Psoas muscle (tissue), 8 donors: ENCODE data around the gene CCDC3. TPM values are rescaled to one million over a fixed set of nuclear protein-coding genes. Genes with fewer than 3 reads are reported as not detected.

Experiments
- ATAC-seq, 4 donors: fragments of 200-7000 bp; cut with Tn5 transposase; one replicate each; pipeline ENCODE4 v1.9.1; 2020; ENCODE audit warnings: moderate library complexity in 3 of 4, mild to moderate bottlenecking in 2 of 4
- DNase-seq, 2 donors: peaks; one replicate each; pipeline ENCODE4 v3.0.0-alpha.2; 2020
- H3K27ac ChIP-seq: fragments of 200-600 bp; one replicate; pipeline ENCODE4 v1.8.0; 2022
- H3K27me3 ChIP-seq, 3 donors: fragments of 200-600 bp in 1 of 3; one replicate each; pipeline versions ENCODE4 v1.6.1 to v1.8.0; 2013 to 2022; ENCODE audit warnings: low read length in 2 of 3, mild to moderate bottlenecking in 2 of 3, moderate library complexity in 1 of 3; ENCODE audit not compliant: insufficient read depth in 3 of 3
- H3K36me3 ChIP-seq, 2 donors: fragments of 200-600 bp in 1 of 2; one replicate each; pipeline versions ENCODE4 v1.6.1 to v1.8.0; 2013 to 2022; ENCODE audit warnings: low read depth in 1 of 2, mild to moderate bottlenecking in 1 of 2, moderate library complexity in 1 of 2; ENCODE audit not compliant: insufficient read depth in 1 of 2
- H3K4me1 ChIP-seq: fragments of 200-600 bp; one replicate; pipeline ENCODE4 v1.8.0; 2022
- H3K4me3 ChIP-seq: fragments of 200-600 bp; one replicate; pipeline ENCODE4 v1.8.0; 2022; ENCODE audit warnings: mild to moderate bottlenecking
- H3K9me3 ChIP-seq: fragments of 200-600 bp; one replicate; pipeline ENCODE4 v1.8.0; 2022
- WGBS, 3 donors: extraction: QIAGEN DNeasy Blood & Tissue Kit; methylation state at CpG; one replicate each; pipeline versions ENCODE4 v1.1.6 to v1.1.7; 2013; 5-methylcytosine and 5-hydroxymethylcytosine counted together
- intact Hi-C, 2 donors: fragments of 100-400 bp; cut with DNase I; formaldehyde crosslinking; loops; one replicate each; pipeline versions ENCODE4 v1.11.0 to v1.14.2; 2022
- polyA plus RNA-seq, 3 donors: library from polyadenylated mRNA; stranded (reverse); fragments of 200-250 nt; gene quantifications; one replicate each; pipeline ENCODE4 v1.2.3, GENCODE V29; 2013
- total RNA-seq, 4 donors: library from RNA; stranded (reverse); fragmentation: NEBNext Ultra II Directional in 2 of 4; extraction: Animal tissue kit (Norgen Biotek cat#: 25700) in 2 of 4; gene quantifications; one replicate each; pipeline versions ENCODE4 v1.2.1 to v1.2.4, GENCODE V29; 2021 to 2023
- TF ChIP-seq, protein P1 (sequence below): fragments of 200-600 bp; IDR thresholded peaks from one replicate; pipeline ENCODE4 v1.8.0; 2022; ENCODE audit warnings: antibody characterized with exemption
- donor health status: healthy with polysubstance abuse.
- donor health status: DM: no; HTN: no; CAD: no; lungs with moderate emphysema.
- donor health status: Bipolar disorder and iron deficiency.
- donor health status: healthy.
- donor health status: DM: yes; HTN: yes; CAD: no.
- donor health status: DM: no; HTN: no; CAD: no.
- donor health status: DM: no; HTN: no; CAD: no.
- donor health status: DM: yes; HTN: yes; CAD: no.

Gene CCDC3
- total and polyA plus RNA-seq, 7 donors = 1.7 to 54.2 (median 6.2) TPM

DNA sequence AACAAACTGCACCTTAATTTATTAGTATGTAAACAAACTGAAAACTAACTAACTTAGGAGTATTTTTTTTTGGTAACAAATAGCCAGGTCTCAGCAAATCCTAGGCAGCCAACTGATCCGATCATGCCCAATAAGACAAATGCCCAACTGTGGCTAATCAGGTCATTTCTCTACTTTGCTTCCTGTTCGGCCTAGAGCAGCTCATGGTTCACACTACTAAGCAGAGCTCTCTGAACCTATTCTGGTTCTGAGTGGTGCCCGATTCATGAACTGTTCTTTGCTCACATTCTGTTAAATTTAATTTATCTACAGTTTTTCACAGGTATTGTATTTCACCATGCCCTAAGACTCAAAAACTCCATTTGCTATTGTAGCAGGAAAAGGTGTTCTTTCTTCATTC is 55.1 kb downstream of the CCDC3 start:
- TF ChIP-seq, protein P1, sequence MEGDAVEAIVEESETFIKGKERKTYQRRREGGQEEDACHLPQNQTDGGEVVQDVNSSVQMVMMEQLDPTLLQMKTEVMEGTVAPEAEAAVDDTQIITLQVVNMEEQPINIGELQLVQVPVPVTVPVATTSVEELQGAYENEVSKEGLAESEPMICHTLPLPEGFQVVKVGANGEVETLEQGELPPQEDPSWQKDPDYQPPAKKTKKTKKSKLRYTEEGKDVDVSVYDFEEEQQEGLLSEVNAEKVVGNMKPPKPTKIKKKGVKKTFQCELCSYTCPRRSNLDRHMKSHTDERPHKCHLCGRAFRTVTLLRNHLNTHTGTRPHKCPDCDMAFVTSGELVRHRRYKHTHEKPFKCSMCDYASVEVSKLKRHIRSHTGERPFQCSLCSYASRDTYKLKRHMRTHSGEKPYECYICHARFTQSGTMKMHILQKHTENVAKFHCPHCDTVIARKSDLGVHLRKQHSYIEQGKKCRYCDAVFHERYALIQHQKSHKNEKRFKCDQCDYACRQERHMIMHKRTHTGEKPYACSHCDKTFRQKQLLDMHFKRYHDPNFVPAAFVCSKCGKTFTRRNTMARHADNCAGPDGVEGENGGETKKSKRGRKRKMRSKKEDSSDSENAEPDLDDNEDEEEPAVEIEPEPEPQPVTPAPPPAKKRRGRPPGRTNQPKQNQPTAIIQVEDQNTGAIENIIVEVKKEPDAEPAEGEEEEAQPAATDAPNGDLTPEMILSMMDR = no peak
- intact Hi-C loops = no loop called here
- Histone ChIP-seq H3K27me3 (no peaks in the 10 kb centered on the region), H3K4me3 (no peak overlapping the region), H3K4me1 (no peaks in the 10 kb centered on the region), H3K27ac (no peak overlapping the region), H3K9me3 (no peaks in the 10 kb centered on the region), H3K36me3 (no peaks in the 10 kb centered on the region)
- DNase-seq = no peak
- 54 to 68% (median 63%) methylated on average over 3 of the region's 3 CpGs for WGBS, 3 donors
- no peak for ATAC-seq

DNA sequence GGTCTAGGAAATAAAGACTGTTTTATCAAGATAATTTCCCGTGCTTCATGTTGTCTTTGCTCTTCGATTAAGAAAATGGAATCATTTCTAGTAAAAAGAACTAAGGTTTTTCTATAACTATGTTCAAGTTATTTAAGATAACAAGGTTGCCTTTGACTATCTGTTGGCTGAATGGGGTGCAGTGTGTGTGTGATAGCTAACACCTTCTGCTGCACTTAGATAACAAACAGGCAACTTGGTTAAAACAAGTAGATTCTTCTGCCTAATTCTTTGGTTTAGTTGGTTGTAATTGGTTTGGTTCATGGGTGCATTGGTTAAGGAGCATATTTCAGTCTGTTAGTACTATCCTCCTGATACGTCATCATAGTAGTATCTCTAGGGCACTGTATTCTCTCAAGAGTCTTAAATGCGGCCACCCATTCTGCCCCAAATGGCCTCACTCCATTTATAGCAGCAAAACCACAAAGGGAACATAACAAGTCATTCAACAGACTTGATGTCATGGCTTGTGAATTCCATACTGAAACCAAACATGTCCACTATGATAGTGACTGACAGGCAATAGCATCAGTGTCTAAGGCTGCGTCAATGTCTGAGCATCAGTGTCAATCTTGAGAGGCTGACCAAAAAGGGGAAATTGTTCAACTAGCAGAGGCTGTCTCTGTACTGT is 55.7 kb downstream of the CCDC3 start:
- 79 to 87% (median 81%) methylated on average over 5 of the region's 5 CpGs for WGBS, 3 donors
- DNase-seq = no peak
- Histone ChIP-seq H3K4me3 (no peak overlapping the region), H3K4me1 (no peaks in the 10 kb centered on the region), H3K27ac (no peak overlapping the region), H3K27me3 (no peaks in the 10 kb centered on the region), H3K9me3 (no peaks in the 10 kb centered on the region), H3K36me3 (no peaks in the 10 kb centered on the region)
- intact Hi-C loops = no loop called here
- ATAC-seq = no peak
- TF ChIP-seq, protein P1 = no peak

DNA sequence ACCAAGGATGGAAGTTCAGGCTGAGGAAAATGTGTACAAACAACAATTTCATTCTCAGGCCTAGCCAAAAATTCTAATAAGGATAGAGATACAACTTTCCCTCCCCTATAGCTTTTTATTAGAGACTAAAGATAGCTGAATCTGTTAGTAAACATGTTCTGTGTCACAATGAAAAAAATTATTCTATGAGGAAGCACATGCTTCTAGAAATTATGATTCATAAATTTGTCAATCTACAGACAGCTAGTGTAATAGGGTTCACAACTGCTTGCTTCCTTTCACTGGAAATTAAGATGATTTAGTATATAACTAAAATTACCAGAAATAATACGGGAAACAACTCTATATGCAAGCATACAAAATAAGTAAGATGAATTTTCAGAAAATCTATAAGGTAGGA is 56.6 kb downstream of the CCDC3 start:
- Histone ChIP-seq H3K27ac (no peak overlapping the region), H3K4me3 (no peak overlapping the region), H3K36me3 (no peaks in the 10 kb centered on the region), H3K9me3 (no peaks in the 10 kb centered on the region), H3K27me3 (no peaks in the 10 kb centered on the region), H3K4me1 (no peaks in the 10 kb centered on the region)
- DNase-seq = no peak
- intact Hi-C loops = no loop called here
- 94 to 97% (median 95%) methylated on average over 1 of the region's 1 CpG for WGBS, 3 donors
- TF ChIP-seq, protein P1 = no peak
- no peak for ATAC-seq

DNA sequence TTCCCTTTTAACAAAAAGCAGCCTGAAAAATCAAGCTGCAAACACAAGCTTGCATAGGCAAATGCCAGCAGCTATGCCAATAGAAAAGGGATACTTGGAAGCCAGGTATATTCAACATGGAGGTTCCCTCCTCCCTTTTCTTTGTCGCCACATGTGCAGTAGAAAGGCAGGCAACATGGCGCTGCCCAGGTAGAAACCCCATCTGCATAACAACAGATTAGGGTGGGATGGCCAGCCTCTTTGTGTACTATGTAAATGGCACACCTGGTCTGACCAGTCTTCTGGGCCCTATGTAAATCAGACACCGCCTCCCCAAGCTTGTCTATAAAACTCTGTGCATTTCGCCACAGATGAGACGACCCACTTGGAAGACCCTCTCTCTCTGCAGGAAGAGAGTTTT is 58.1 kb downstream of the CCDC3 start:
- DNase-seq (no peak), ATAC-seq (no peak)
- 84 to 96% (median 87%) methylated on average over 5 of the region's 5 CpGs for WGBS, 3 donors
- Histone ChIP-seq H3K27ac (no peak overlapping the region), H3K36me3 (no peaks in the 10 kb centered on the region), H3K27me3 (no peaks in the 10 kb centered on the region), H3K4me3 (no peak overlapping the region), H3K9me3 (no peaks in the 10 kb centered on the region), H3K4me1 (no peaks in the 10 kb centered on the region)
- TF ChIP-seq, protein P1 = no peak
- intact Hi-C loops = no loop called here

DNA sequence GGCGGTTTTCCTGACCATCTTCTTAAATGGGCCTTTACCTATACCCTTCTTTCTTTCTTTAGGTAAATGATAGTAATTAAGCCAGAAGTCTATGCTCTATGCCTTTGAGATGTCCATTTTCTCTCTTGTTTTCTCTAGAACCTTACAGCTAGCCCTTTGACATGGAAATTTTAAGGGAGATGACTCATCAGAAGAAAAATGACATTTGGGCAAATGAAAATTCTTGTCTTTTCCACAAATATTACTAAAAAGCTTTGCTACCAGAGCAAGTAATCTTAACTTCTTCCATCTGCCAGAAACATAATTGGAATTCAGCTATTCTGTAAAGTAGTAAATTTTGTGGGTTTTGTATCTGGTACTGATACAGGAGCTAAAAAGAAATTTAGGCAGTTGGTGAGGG is 59.5 kb downstream of the CCDC3 start:
- Histone ChIP-seq H3K27ac (no peak overlapping the region), H3K4me3 (no peak overlapping the region), H3K36me3 (no peaks in the 10 kb centered on the region), H3K9me3 (no peaks in the 10 kb centered on the region), H3K27me3 (no peaks in the 10 kb centered on the region), H3K4me1 (no peaks in the 10 kb centered on the region)
- no peak for DNase-seq
- 95 to 100% (median 100%) methylated on average over 1 of the region's 1 CpG for WGBS, 3 donors
- intact Hi-C loops = no loop called here
- TF ChIP-seq, protein P1 = no peak
- ATAC-seq = no peak
